HG03039 (cell line): ENCODE data around the gene SVOP.
A peak's percentile ranks its signal among the peaks of the same experiment; 100 is the strongest.
"Not testable (repeated sequence)": the region's sequence is repeated elsewhere in the genome, so short reads cannot be mapped to it uniquely, and the experiment has no call there.

Experiments used
- ATAC-seq: cut with Tn5 transposase; IDR thresholded peaks from one replicate; pipeline ENCODE4 v1.9.1; 2021; ENCODE audit warnings: mild to moderate bottlenecking, moderate library complexity; ENCODE audit not compliant: unreplicated experiment

The SVOP gene

GRCh38 chr12:109020796-109021380 is at the start of gene SVOP:
Gene SVOP (minus strand): TSS chr12:109021068. CDS start chr12:109020868, 200 bp downstream.
- no peak for ATAC-seq

- no peak for ATAC-seq
Observed at GRCh38 chr12:109069307-109070271, 48.7 kb upstream of the SVOP start.

GRCh38 chr12:109065853-109066193 is 45.0 kb upstream of the SVOP start:
- no peak for ATAC-seq

- ATAC-seq: no peak
Observed at GRCh38 chr12:109065154-109065852, 44.4 kb upstream of the SVOP start.

- no peak for ATAC-seq
Observed at GRCh38 chr12:109064143-109064542, 43.3 kb upstream of the SVOP start.

- ATAC-seq: no peak
Observed at GRCh38 chr12:109058773-109059172, 37.9 kb upstream of the SVOP start.

GRCh38 chr12:109057376-109057775 is 36.5 kb upstream of the SVOP start:
- no peak for ATAC-seq

GRCh38 chr12:109056891-109057290 is 36.0 kb upstream of the SVOP start:
- no peak for ATAC-seq

GRCh38 chr12:109054520-109054919 is 33.7 kb upstream of the SVOP start:
- no peak for ATAC-seq

GRCh38 chr12:109054124-109054513 is 33.3 kb upstream of the SVOP start:
- not testable (repeated sequence) for ATAC-seq

GRCh38 chr12:109053382-109054123 is 32.7 kb upstream of the SVOP start:
- peak; percentile 9 for ATAC-seq

GRCh38 chr12:109052414-109053323 is 31.8 kb upstream of the SVOP start, which contains the start of gene USP30:
Gene USP30 (plus strand): TSS chr12:109052576. CDS start chr12:109052679, 103 bp downstream.
- peak; percentile 56 for ATAC-seq

GRCh38 chr12:109052097-109052413 is 31.2 kb upstream of the SVOP start:
- ATAC-seq: no peak

GRCh38 chr12:109049794-109050193 is 28.9 kb upstream of the SVOP start:
- not testable (repeated sequence) for ATAC-seq

- ATAC-seq: not testable (repeated sequence)
Observed at GRCh38 chr12:109048706-109049105, 27.8 kb upstream of the SVOP start.

GRCh38 chr12:109047081-109047805 is 26.4 kb upstream of the SVOP start:
- no peak for ATAC-seq

GRCh38 chr12:109044241-109044640 is 23.4 kb upstream of the SVOP start:
- ATAC-seq: no peak

- no peak for ATAC-seq
Observed at GRCh38 chr12:109036975-109037374, 16.1 kb upstream of the SVOP start.
